ENCODE data around the gene EXT2. TPM values are rescaled to one million over a fixed set of nuclear protein-coding genes. Genes with fewer than 3 reads are reported as not detected.

The EXT2 gene
- total RNA-seq, 1 donor from 2014 or later: 67.7 TPM

DNA sequence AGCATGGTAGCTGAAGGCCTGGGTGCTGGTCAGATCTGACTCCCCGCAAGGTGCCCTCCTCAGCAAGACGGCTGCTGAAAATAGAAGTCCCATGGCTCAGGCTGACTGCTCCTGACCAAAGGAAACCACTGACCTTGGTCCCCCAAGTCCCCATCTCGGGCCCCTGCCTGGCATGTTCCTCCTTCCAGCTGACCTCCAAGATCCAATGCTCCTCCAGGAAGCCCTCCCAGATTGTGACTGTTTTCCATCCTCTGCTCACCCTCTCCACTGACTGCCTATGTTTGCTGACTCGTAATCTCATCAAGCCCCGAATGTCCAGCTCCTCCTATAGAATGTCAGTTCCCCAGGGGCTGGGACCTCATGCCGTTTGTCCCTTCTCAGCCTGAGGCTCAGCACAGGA lies 184.0 kb downstream of the EXT2 start:
- no peaks in the 10 kb centered on the region for H3K4me1 ChIP-seq (ENCODE audit: insufficient read depth, low read length)
- H2AFZ ChIP-seq (ENCODE audit: low read depth, low read length): no peak overlapping the region
- H3K27me3 ChIP-seq (ENCODE audit: insufficient read depth, low read length): peaks cover 2% of the 10 kb centered on the region
- no peaks in the 10 kb centered on the region for H3K36me3 ChIP-seq (ENCODE audit: insufficient read depth, low read length)
- H3K36me3 Mint-ChIP-seq (ENCODE audit: low read depth, unreplicated experiment): no peaks in the 10 kb centered on the region
- no peak overlapping the region for H3K9ac ChIP-seq (ENCODE audit: low read length)
- H3K27ac Mint-ChIP-seq (ENCODE audit: unreplicated experiment): no peak overlapping the region
- DNase-seq (ENCODE audit: low read depth) (no peak), FAIRE-seq (no peak)
- no peak overlapping the region for H3K4me3 ChIP-seq (ENCODE audit: insufficient read depth, low read depth, low read length)
- H3K4me3 Mint-ChIP-seq (ENCODE audit: unreplicated experiment): no peak overlapping the region
- TF ChIP-seq CTCF (IDR thresholded peaks at IDR 0.05; ENCODE audit: insufficient read depth, low read depth, low read length) (no peak), EZH2 (IDR thresholded peaks at IDR 0.05; ENCODE audit: insufficient read depth, low read length) (no peak)
- no peak overlapping the region for H3K4me2 ChIP-seq (ENCODE audit: low read length)
- H3K9me3 ChIP-seq (ENCODE audit: insufficient read depth, low read depth, low read length): no peaks in the 10 kb centered on the region
- H4K20me1 ChIP-seq (ENCODE audit: insufficient read depth, low read length): no peaks in the 10 kb centered on the region
- no peaks in the 10 kb centered on the region for H3K4me1 Mint-ChIP-seq (ENCODE audit: low read depth, unreplicated experiment)
- H3K27ac ChIP-seq (ENCODE audit: low read depth, low read length): no peak overlapping the region
- H3K9me3 Mint-ChIP-seq (ENCODE audit: unreplicated experiment): no peaks in the 10 kb centered on the region
- peaks cover 31% of the 10 kb centered on the region for H3K27me3 Mint-ChIP-seq (ENCODE audit: low read depth, unreplicated experiment)
- no peaks in the 10 kb centered on the region for H3K79me2 ChIP-seq (ENCODE audit: insufficient read depth, low read length)

DNA sequence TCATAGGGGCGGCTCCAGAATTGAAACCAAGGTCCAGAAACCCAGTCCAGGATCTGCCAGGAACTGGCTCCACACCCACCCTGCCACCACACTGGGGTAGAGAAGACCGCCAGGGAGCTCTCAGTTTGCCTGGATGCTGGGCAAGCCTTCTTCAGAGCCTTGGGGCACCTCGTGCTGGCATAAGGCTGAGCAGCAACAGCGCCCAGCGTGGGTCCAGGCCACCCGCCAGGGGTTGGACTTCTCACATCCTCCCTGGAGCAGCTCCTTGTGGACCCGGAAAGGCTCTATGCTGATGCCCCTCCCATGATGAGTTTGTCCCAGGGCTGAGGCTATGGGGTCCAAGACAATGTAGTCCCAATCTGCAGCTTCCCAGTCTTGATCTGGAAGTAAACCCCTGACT lies 184.8 kb downstream of the EXT2 start:
- H4K20me1 ChIP-seq (ENCODE audit: insufficient read depth, low read length): no peaks in the 10 kb centered on the region
- H3K4me3 ChIP-seq (ENCODE audit: insufficient read depth, low read depth, low read length): no peak overlapping the region
- peaks cover 2% of the 10 kb centered on the region for H3K27me3 ChIP-seq (ENCODE audit: insufficient read depth, low read length)
- Mint-ChIP-seq H3K36me3 (ENCODE audit: low read depth, unreplicated experiment) (no peaks in the 10 kb centered on the region), H3K27ac (ENCODE audit: unreplicated experiment) (no peak overlapping the region), H3K4me1 (ENCODE audit: low read depth, unreplicated experiment) (no peaks in the 10 kb centered on the region), H3K9me3 (ENCODE audit: unreplicated experiment) (no peaks in the 10 kb centered on the region), H3K27me3 (ENCODE audit: low read depth, unreplicated experiment) (peaks cover 31% of the 10 kb centered on the region), H3K4me3 (ENCODE audit: unreplicated experiment) (no peak overlapping the region)
- H3K9ac ChIP-seq (ENCODE audit: low read length): no peak overlapping the region
- no peak overlapping the region for H3K4me2 ChIP-seq (ENCODE audit: low read length)
- H3K27ac ChIP-seq (ENCODE audit: low read depth, low read length): no peak overlapping the region
- no peaks in the 10 kb centered on the region for H3K79me2 ChIP-seq (ENCODE audit: insufficient read depth, low read length)
- no peak overlapping the region for H2AFZ ChIP-seq (ENCODE audit: low read depth, low read length)
- no peak for TF ChIP-seq CTCF (IDR thresholded peaks at IDR 0.05; ENCODE audit: insufficient read depth, low read depth, low read length)
- no peak for TF ChIP-seq EZH2 (IDR thresholded peaks at IDR 0.05; ENCODE audit: insufficient read depth, low read length)
- DNase-seq (ENCODE audit: low read depth) (no peak), FAIRE-seq (no peak)
- no peaks in the 10 kb centered on the region for H3K4me1 ChIP-seq (ENCODE audit: insufficient read depth, low read length)
- H3K9me3 ChIP-seq (ENCODE audit: insufficient read depth, low read depth, low read length): no peaks in the 10 kb centered on the region
- H3K36me3 ChIP-seq (ENCODE audit: insufficient read depth, low read length): no peaks in the 10 kb centered on the region

- Histone ChIP-seq H3K36me3 (ENCODE audit: insufficient read depth, low read length) (no peaks in the 10 kb centered on the region), H3K9me3 (ENCODE audit: insufficient read depth, low read depth, low read length) (no peaks in the 10 kb centered on the region), H3K9ac (ENCODE audit: low read length) (no peak overlapping the region), H3K27ac (ENCODE audit: low read depth, low read length) (no peak overlapping the region), H4K20me1 (ENCODE audit: insufficient read depth, low read length) (no peaks in the 10 kb centered on the region), H3K4me3 (ENCODE audit: insufficient read depth, low read depth, low read length) (no peak overlapping the region), H3K4me1 (ENCODE audit: insufficient read depth, low read length) (no peaks in the 10 kb centered on the region), H3K27me3 (ENCODE audit: insufficient read depth, low read length) (peaks cover 2% of the 10 kb centered on the region), H2AFZ (ENCODE audit: low read depth, low read length) (no peak overlapping the region), H3K79me2 (ENCODE audit: insufficient read depth, low read length) (no peaks in the 10 kb centered on the region), H3K4me2 (ENCODE audit: low read length) (no peak overlapping the region)
- H3K9me3 Mint-ChIP-seq (ENCODE audit: unreplicated experiment): no peaks in the 10 kb centered on the region
- no peak overlapping the region for H3K4me3 Mint-ChIP-seq (ENCODE audit: unreplicated experiment)
- no peak overlapping the region for H3K27ac Mint-ChIP-seq (ENCODE audit: unreplicated experiment)
- no peak for FAIRE-seq
- H3K4me1 Mint-ChIP-seq (ENCODE audit: low read depth, unreplicated experiment): peaks cover 5% of the 10 kb centered on the region
- no peak for DNase-seq (ENCODE audit: low read depth)
- H3K27me3 Mint-ChIP-seq (ENCODE audit: low read depth, unreplicated experiment): peaks cover 28% of the 10 kb centered on the region
- TF ChIP-seq EZH2 (IDR thresholded peaks at IDR 0.05; ENCODE audit: insufficient read depth, low read length) (no peak), CTCF (IDR thresholded peaks at IDR 0.05; ENCODE audit: insufficient read depth, low read depth, low read length) (no peak)
- no peaks in the 10 kb centered on the region for H3K36me3 Mint-ChIP-seq (ENCODE audit: low read depth, unreplicated experiment)
These were observed 185.7 kb downstream of the EXT2 start for GRCh38 chr11:44281151-44281550.

Data from astrocyte (in vitro differentiated cells and primary cell).